CD14-positive monocyte (primary cell): ENCODE data around the gene PARVG. TPM values are rescaled to one million over a fixed set of nuclear protein-coding genes. Genes with fewer than 3 reads are reported as not detected.

Experiments used
- DNase-seq, 3 donors: peaks; one replicate each; pipeline ENCODE4 v3.0.0-alpha.2; 2011 to 2022
- H2AFZ ChIP-seq: 2 replicates; pipeline ENCODE4 v1.6.0; 2012; ENCODE audit warnings: mild to moderate bottlenecking, low read depth, low read length, inconsistent platforms; ENCODE audit not compliant: insufficient read depth, poor library complexity, severe bottlenecking
- H3K27ac ChIP-seq, 2 donors: 1 replicate in 1 of 2; 2 replicates in 1 of 2; pipeline ENCODE4 v1.5.1; 2012 to 2013; ENCODE audit warnings: low read length in 2 of 2, control low read depth in 1 of 2, inconsistent platforms in 1 of 2, low read depth in 1 of 2, mild to moderate bottlenecking in 1 of 2
- H3K27me3 ChIP-seq, 2 donors: one replicate each; pipeline versions ENCODE4 v1.6.0 to v1.6.1; 2011 to 2013; ENCODE audit warnings: low read length in 2 of 2; ENCODE audit not compliant: control insufficient read depth in 2 of 2, insufficient read depth in 2 of 2
- H3K36me3 ChIP-seq, 2 donors: replicated peaks in 1 of 2; 1 replicate in 1 of 2; 2 replicates in 1 of 2; pipeline versions ENCODE4 v1.5.1 to v1.6.1; 2012 to 2013; ENCODE audit warnings: low read length in 2 of 2, control low read depth in 1 of 2, inconsistent platforms in 1 of 2, mild to moderate bottlenecking in 1 of 2; ENCODE audit not compliant: insufficient read depth in 2 of 2, control insufficient read depth in 1 of 2
- H3K4me1 ChIP-seq, 2 donors: 1 replicate in 1 of 2; 2 replicates in 1 of 2; pipeline versions ENCODE4 v1.5.1 to v1.6.1; 2012 to 2013; ENCODE audit warnings: low read length in 2 of 2, control low read depth in 1 of 2, inconsistent platforms in 1 of 2, mild to moderate bottlenecking in 1 of 2, moderate library complexity in 1 of 2; ENCODE audit not compliant: insufficient read depth in 2 of 2, control insufficient read depth in 1 of 2
- H3K4me2 ChIP-seq: replicated peaks from 2 replicates; pipeline ENCODE3; 2012; ENCODE audit warnings: low read length, moderate library complexity, mild to moderate bottlenecking; ENCODE audit not compliant: poor library complexity, severe bottlenecking; ENCODE audit errors: extremely low read depth
- H3K4me3 ChIP-seq, 3 experiments: fragments of 200-600 bp in 1 of 3; sonication (generic) in 1 of 3; replicated peaks in 1 of 3; 1 replicate in 2 of 3; 2 replicates in 1 of 3; pipeline ENCODE4 v1.5.1; 2011 to 2013; ENCODE audit warnings: low read length in 3 of 3, mild to moderate bottlenecking in 3 of 3, control low read depth in 2 of 3, low read depth in 2 of 3, inconsistent platforms in 1 of 3, moderate library complexity in 1 of 3
- H3K79me2 ChIP-seq: 2 replicates; pipeline ENCODE4 v1.6.0; 2012; ENCODE audit warnings: mild to moderate bottlenecking, control low read depth, inconsistent platforms, low read length, moderate library complexity; ENCODE audit not compliant: insufficient read depth
- H3K9ac ChIP-seq: 2 replicates; pipeline ENCODE4 v1.6.0; 2017; ENCODE audit warnings: low read length, mild to moderate bottlenecking; ENCODE audit not compliant: insufficient read depth, poor library complexity, severe bottlenecking
- H3K9me3 ChIP-seq, 2 donors: replicated peaks in 1 of 2; 1 replicate in 1 of 2; 2 replicates in 1 of 2; pipeline versions ENCODE4 v1.5.1 to v1.6.1; 2012 to 2013; ENCODE audit warnings: low read length in 2 of 2, control low read depth in 1 of 2; ENCODE audit not compliant: control insufficient read depth in 1 of 2, insufficient read depth in 1 of 2
- H4K20me1 ChIP-seq: 2 replicates; pipeline ENCODE4 v1.6.0; 2012; ENCODE audit warnings: mild to moderate bottlenecking, low read length, control low read depth, moderate library complexity; ENCODE audit not compliant: insufficient read depth
- H3K27ac Mint-ChIP-seq, 7 donors: one replicate each; pipeline ENCODE4 v1.8.0; 2020; ENCODE audit warnings: mild to moderate bottlenecking in 7 of 7, mixed read lengths in 7 of 7, moderate library complexity in 6 of 7, inconsistent platforms in 2 of 7
- H3K27me3 Mint-ChIP-seq, 3 donors: one replicate each; pipeline ENCODE4 v1.8.0; 2021 to 2022; ENCODE audit warnings: low read depth in 3 of 3, mild to moderate bottlenecking in 3 of 3, mixed read lengths in 3 of 3, moderate library complexity in 3 of 3, inconsistent platforms in 1 of 3
- H3K36me3 Mint-ChIP-seq, 2 donors: one replicate each; pipeline ENCODE4 v1.8.0; 2020; ENCODE audit warnings: mixed read lengths in 2 of 2, inconsistent platforms in 1 of 2, mild to moderate bottlenecking in 1 of 2
- H3K4me1 Mint-ChIP-seq: one replicate; pipeline ENCODE4 v1.8.0; 2020; ENCODE audit warnings: mild to moderate bottlenecking, mixed read lengths
- H3K4me3 Mint-ChIP-seq, 2 donors: one replicate each; pipeline ENCODE4 v1.8.0; 2020; ENCODE audit warnings: mild to moderate bottlenecking in 2 of 2, mixed read lengths in 2 of 2, moderate library complexity in 1 of 2
- H3K9me3 Mint-ChIP-seq, 7 donors: one replicate each; pipeline ENCODE4 v1.8.0; 2020 to 2022; ENCODE audit warnings: mixed read lengths in 7 of 7, mild to moderate bottlenecking in 6 of 7, moderate library complexity in 6 of 7, inconsistent platforms in 2 of 7
- WGBS: methylation state at CpG from one replicate; pipeline ENCODE4 v1.1.5; 2013; ENCODE audit warnings: missing lambda C conversion rate; ENCODE audit not compliant: insufficient coverage; 5-methylcytosine and 5-hydroxymethylcytosine counted together
- intact Hi-C, 2 donors: fragments of 100-400 bp; cut with micrococcal nuclease; formaldehyde crosslinking; loops; one replicate each; pipeline versions ENCODE4 v1.15.0 to v1.15.1; 2023
- polyA plus RNA-seq, 3 donors: library from polyadenylated mRNA; depleted of rRNA in 1 of 3; unstranded in 2 of 3; stranded (reverse) in 1 of 3; fragments of 300-500 nt in 2 of 3; fragments of >200 nt in 1 of 3; fragmentation: Illumina TruSeq in 2 of 3; gene quantifications; 1 replicate in 2 of 3; 2 replicates in 1 of 3; pipeline ENCODE4 v1.2.3, GENCODE V29; 2012 to 2021
- TF ChIP-seq, protein P1 (sequence below): fragments of 200-600 bp; IDR thresholded peaks from one replicate; pipeline ENCODE4 v1.8.0; 2022; ENCODE audit warnings: antibody characterized with exemption, mild to moderate bottlenecking

The PARVG gene
- polyA plus RNA-seq, 3 donors: 169 to 577 (median 190) TPM

GRCh38 chr22:44197271-44197670 lies 16.5 kb downstream of the PARVG start:
- Histone ChIP-seq H2AFZ (no peak overlapping the region), H3K27me3 (no peaks in the 10 kb centered on the region), H3K4me3 (no peak overlapping the region), H3K79me2 (peaks cover 14% of the 10 kb centered on the region), H3K36me3 (peaks cover 90 to 99% of the 10 kb centered on the region in 2 donors), H3K9me3 (no peaks in the 10 kb centered on the region), H4K20me1 (peaks cover 97% of the 10 kb centered on the region), H3K9ac (no peak overlapping the region), H3K4me1 (peaks cover under 1 to 9% of the 10 kb centered on the region in 2 donors), H3K4me2 (no peak overlapping the region), H3K27ac (peak overlapping the region in 1 of 2 donors; percentile 21)
- Mint-ChIP-seq H3K36me3 (peaks cover 82 to 97% of the 10 kb centered on the region in 2 donors), H3K4me3 (no peak overlapping the region), H3K4me1 (peaks cover 13% of the 10 kb centered on the region), H3K27me3 (peaks cover 0 to 2% (median 0%) of the 10 kb centered on the region in 3 donors), H3K27ac (peak overlapping the region in 1 of 7 donors; percentile 72), H3K9me3 (peaks cover 0 to 2% (median 0%) of the 10 kb centered on the region in 7 donors)
- TF ChIP-seq, protein P1, sequence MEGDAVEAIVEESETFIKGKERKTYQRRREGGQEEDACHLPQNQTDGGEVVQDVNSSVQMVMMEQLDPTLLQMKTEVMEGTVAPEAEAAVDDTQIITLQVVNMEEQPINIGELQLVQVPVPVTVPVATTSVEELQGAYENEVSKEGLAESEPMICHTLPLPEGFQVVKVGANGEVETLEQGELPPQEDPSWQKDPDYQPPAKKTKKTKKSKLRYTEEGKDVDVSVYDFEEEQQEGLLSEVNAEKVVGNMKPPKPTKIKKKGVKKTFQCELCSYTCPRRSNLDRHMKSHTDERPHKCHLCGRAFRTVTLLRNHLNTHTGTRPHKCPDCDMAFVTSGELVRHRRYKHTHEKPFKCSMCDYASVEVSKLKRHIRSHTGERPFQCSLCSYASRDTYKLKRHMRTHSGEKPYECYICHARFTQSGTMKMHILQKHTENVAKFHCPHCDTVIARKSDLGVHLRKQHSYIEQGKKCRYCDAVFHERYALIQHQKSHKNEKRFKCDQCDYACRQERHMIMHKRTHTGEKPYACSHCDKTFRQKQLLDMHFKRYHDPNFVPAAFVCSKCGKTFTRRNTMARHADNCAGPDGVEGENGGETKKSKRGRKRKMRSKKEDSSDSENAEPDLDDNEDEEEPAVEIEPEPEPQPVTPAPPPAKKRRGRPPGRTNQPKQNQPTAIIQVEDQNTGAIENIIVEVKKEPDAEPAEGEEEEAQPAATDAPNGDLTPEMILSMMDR: no peak
- WGBS: no CpG with 5 or more reads among the region's 2 CpGs
- intact Hi-C loops: no loop called here
- no peak for DNase-seq

DNA sequence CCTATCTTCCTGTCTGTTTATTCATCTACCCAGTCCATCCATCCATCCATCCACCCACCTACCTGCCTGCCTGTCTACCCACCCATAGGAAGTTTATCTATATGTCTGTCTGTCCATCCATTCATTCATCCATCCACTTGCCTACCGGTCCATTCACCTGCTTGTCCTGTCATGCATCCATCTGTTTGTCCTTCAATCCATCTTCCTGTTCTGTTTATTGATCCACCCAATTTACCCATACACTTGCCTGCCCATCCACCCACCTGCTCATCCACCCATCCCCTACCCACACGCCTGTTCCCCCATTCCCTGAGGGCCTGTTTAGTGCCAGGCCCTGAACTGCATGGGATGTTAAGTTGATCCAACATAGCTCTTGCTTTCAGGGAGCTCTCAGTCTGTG lies 18.4 kb downstream of the PARVG start:
- Mint-ChIP-seq H3K4me1 (peaks cover 7% of the 10 kb centered on the region), H3K4me3 (no peak overlapping the region), H3K27ac (peak overlapping the region in 2 of 7 donors; percentile 2 to 82), H3K36me3 (peaks cover 87 to 97% of the 10 kb centered on the region in 2 donors), H3K27me3 (peaks cover 0 to 2% (median 0%) of the 10 kb centered on the region in 3 donors), H3K9me3 (peaks cover 0 to under 1% (median 0%) of the 10 kb centered on the region in 7 donors)
- H4K20me1 ChIP-seq: peaks cover 95% of the 10 kb centered on the region
- H3K27ac ChIP-seq: no peak overlapping the region
- H3K36me3 ChIP-seq: peaks cover 89 to 100% of the 10 kb centered on the region in 2 donors
- TF ChIP-seq, protein P1: no peak
- intact Hi-C loops: no loop called here
- no peaks in the 10 kb centered on the region for H3K4me1 ChIP-seq
- H3K4me3 ChIP-seq: no peak overlapping the region
- no peaks in the 10 kb centered on the region for H3K27me3 ChIP-seq
- H3K79me2 ChIP-seq: peaks cover 14% of the 10 kb centered on the region
- 100% methylated on average over 2 of the region's 2 CpGs for WGBS
- no peak for DNase-seq
- H3K9ac ChIP-seq: no peak overlapping the region
- no peak overlapping the region for H3K4me2 ChIP-seq
- H2AFZ ChIP-seq: no peak overlapping the region
- no peaks in the 10 kb centered on the region for H3K9me3 ChIP-seq
